Effector memory CD4-positive, alpha-beta T cell (primary cell): ENCODE results near the gene THOC6.
"Not testable (repeated sequence)": the region's sequence is repeated elsewhere in the genome, so short reads cannot be mapped to it uniquely, and the experiment has no call there.

ENCODE experiments used
- DNase-seq, 3 donors: peaks; one replicate each; pipeline ENCODE4 v3.0.0-alpha.2; 2020
- H3K27ac ChIP-seq: 2 replicates; pipeline ENCODE4 v1.7.0; 2013; ENCODE audit warnings: mild to moderate bottlenecking, low read length, moderate library complexity; ENCODE audit not compliant: insufficient read depth, poor library complexity, severe bottlenecking
- H3K27me3 ChIP-seq: replicated peaks from 2 replicates; pipeline ENCODE4 v1.7.0; 2013; ENCODE audit warnings: mild to moderate bottlenecking, low read length; ENCODE audit not compliant: insufficient read depth, control insufficient read depth, poor library complexity, severe bottlenecking
- H3K36me3 ChIP-seq: 2 replicates; pipeline ENCODE4 v1.7.0; 2013; ENCODE audit warnings: mild to moderate bottlenecking, low read length, moderate library complexity; ENCODE audit not compliant: control insufficient read depth, insufficient read depth
- H3K4me1 ChIP-seq: 2 replicates; pipeline ENCODE4 v1.7.0; 2013; ENCODE audit warnings: low read length, mild to moderate bottlenecking; ENCODE audit not compliant: control insufficient read depth, insufficient read depth, poor library complexity, severe bottlenecking
- H3K4me3 ChIP-seq: 2 replicates; pipeline ENCODE4 v1.7.0; 2013; ENCODE audit warnings: low read length, low read depth, mild to moderate bottlenecking; ENCODE audit not compliant: insufficient read depth, poor library complexity, severe bottlenecking
- H3K9me3 ChIP-seq: 2 replicates; pipeline ENCODE4 v1.7.0; 2013; ENCODE audit warnings: mild to moderate bottlenecking, low read length, moderate library complexity; ENCODE audit not compliant: control insufficient read depth

The THOC6 gene

GRCh38 chr16:3045758-3046640 lies 22.2 kb downstream of the THOC6 start, which contains the start of gene MMP25:
MMP25 (plus strand) TSS chr16:3046561; CDS start chr16:3046918, 357 bp downstream.
- Histone ChIP-seq H3K4me1 (peaks cover 16% of the 10 kb centered on the region), H3K4me3 (peak within 1 kb of the TSS; percentile 68), H3K36me3 (no peaks in the 10 kb centered on the region), H3K27ac (no peak within 1 kb of the TSS), H3K27me3 (peaks cover 27% of the 10 kb centered on the region), H3K9me3 (no peaks in the 10 kb centered on the region)
- no peak for DNase-seq

GRCh38 chr16:3046641-3047386 lies 23.0 kb downstream of the THOC6 start:
- H3K9me3 ChIP-seq: no peaks in the 10 kb centered on the region
- H3K4me3 ChIP-seq: peak overlapping the region; percentile 18
- H3K27me3 ChIP-seq: peaks cover 27% of the 10 kb centered on the region
- no peak overlapping the region for H3K27ac ChIP-seq
- peaks cover 16% of the 10 kb centered on the region for H3K4me1 ChIP-seq
- H3K36me3 ChIP-seq: no peaks in the 10 kb centered on the region
- no peak for DNase-seq

GRCh38 chr16:3047387-3047720 lies 23.5 kb downstream of the THOC6 start:
- DNase-seq: no peak
- Histone ChIP-seq H3K27ac (no peak overlapping the region), H3K4me3 (no peak overlapping the region), H3K36me3 (no peaks in the 10 kb centered on the region), H3K4me1 (peaks cover 16% of the 10 kb centered on the region), H3K9me3 (no peaks in the 10 kb centered on the region), H3K27me3 (peaks cover 27% of the 10 kb centered on the region)

- Histone ChIP-seq H3K27me3 (peaks cover 7% of the 10 kb centered on the region), H3K4me1 (peaks cover 19% of the 10 kb centered on the region), H3K36me3 (no peaks in the 10 kb centered on the region), H3K27ac (no peak overlapping the region), H3K4me3 (no peak overlapping the region), H3K9me3 (no peaks in the 10 kb centered on the region)
- DNase-seq: no peak
Measured at GRCh38 chr16:3049921-3050481, 26.2 kb downstream of the THOC6 start.

GRCh38 chr16:3050487-3050886 lies 26.7 kb downstream of the THOC6 start:
- H3K27me3 ChIP-seq: peaks cover 7% of the 10 kb centered on the region
- H3K4me3 ChIP-seq: no peak overlapping the region
- DNase-seq: no peak

GRCh38 chr16:3051009-3051408 lies 27.2 kb downstream of the THOC6 start:
- Histone ChIP-seq H3K27ac (no peak overlapping the region), H3K4me1 (peaks cover 23% of the 10 kb centered on the region), H3K4me3 (no peak overlapping the region), H3K36me3 (no peaks in the 10 kb centered on the region), H3K9me3 (no peaks in the 10 kb centered on the region), H3K27me3 (peaks cover 7% of the 10 kb centered on the region)
- no peak for DNase-seq

More at GRCh38 chr16:3050487-3050886, 26.7 kb downstream of the THOC6 start:
- Histone ChIP-seq H3K4me1 (peaks cover 24% of the 10 kb centered on the region), H3K36me3 (no peaks in the 10 kb centered on the region), H3K9me3 (no peaks in the 10 kb centered on the region), H3K27ac (no peak overlapping the region)

- H3K27ac ChIP-seq: no peak overlapping the region
- H3K9me3 ChIP-seq: no peaks in the 10 kb centered on the region
- no peak overlapping the region for H3K4me3 ChIP-seq
- DNase-seq: no peak
- H3K4me1 ChIP-seq: peaks cover 18% of the 10 kb centered on the region
- no peaks in the 10 kb centered on the region for H3K36me3 ChIP-seq
- H3K27me3 ChIP-seq: peaks cover 7% of the 10 kb centered on the region
Measured at GRCh38 chr16:3051494-3051893, 27.7 kb downstream of the THOC6 start.

GRCh38 chr16:3052571-3053329 lies 28.9 kb downstream of the THOC6 start:
- not testable (repeated sequence) for H3K4me3 ChIP-seq, DNase-seq, H3K27me3 ChIP-seq, H3K36me3 ChIP-seq, H3K27ac ChIP-seq, H3K9me3 ChIP-seq
- H3K4me1 ChIP-seq: peaks cover 23% of the 10 kb centered on the region

- not testable (repeated sequence) for H3K4me3 ChIP-seq, H3K27me3 ChIP-seq, H3K9me3 ChIP-seq, DNase-seq, H3K36me3 ChIP-seq, H3K27ac ChIP-seq
- peaks cover 29% of the 10 kb centered on the region for H3K4me1 ChIP-seq
Measured at GRCh38 chr16:3053330-3053710, 29.5 kb downstream of the THOC6 start.
